Mesothelial cell of epicardium (in vitro differentiated cells): Measurements from ENCODE around the gene IL1R2. TPM values are rescaled to one million over a fixed set of nuclear protein-coding genes. Genes with fewer than 3 reads are reported as not detected.

Source experiments
- DNase-seq, 2 experiments: peaks; one replicate each; pipeline ENCODE4 v3.0.0; 2021; ENCODE audit warnings: low spot score in 2 of 2; ENCODE audit not compliant: unreplicated experiment in 2 of 2
- H3K27ac Mint-ChIP-seq: 2 replicates; pipeline ENCODE4 v1.8.0; 2021; ENCODE audit warnings: mixed read lengths
- H3K27me3 Mint-ChIP-seq: 2 replicates; pipeline ENCODE4 v1.8.0; 2021; ENCODE audit warnings: low read depth, mixed read lengths
- H3K36me3 Mint-ChIP-seq: 2 replicates; pipeline ENCODE4 v1.8.0; 2021; ENCODE audit warnings: mixed read lengths
- H3K4me1 Mint-ChIP-seq: 2 replicates; pipeline ENCODE4 v1.8.0; 2021; ENCODE audit warnings: mixed read lengths
- H3K4me3 Mint-ChIP-seq: 2 replicates; pipeline ENCODE4 v1.8.0; 2021; ENCODE audit warnings: mild to moderate bottlenecking, moderate library complexity, mixed read lengths
- H3K9me3 Mint-ChIP-seq: 2 replicates; pipeline ENCODE4 v1.8.0; 2021; ENCODE audit warnings: mixed read lengths
- total RNA-seq: library from RNA; stranded (reverse); gene quantifications from 3 replicates; pipeline ENCODE4 v1.2.1, GENCODE V29; 2021
- TF ChIP-seq, protein P1 (sequence below): fragments of 200-600 bp; sonication (generic); IDR thresholded peaks from one replicate; pipeline ENCODE4 v1.5.0; 2021; ENCODE audit warnings: antibody characterized with exemption; ENCODE audit not compliant: unreplicated experiment

The IL1R2 gene
- total RNA-seq, 1 donor from 2014 or later = not detected

DNA sequence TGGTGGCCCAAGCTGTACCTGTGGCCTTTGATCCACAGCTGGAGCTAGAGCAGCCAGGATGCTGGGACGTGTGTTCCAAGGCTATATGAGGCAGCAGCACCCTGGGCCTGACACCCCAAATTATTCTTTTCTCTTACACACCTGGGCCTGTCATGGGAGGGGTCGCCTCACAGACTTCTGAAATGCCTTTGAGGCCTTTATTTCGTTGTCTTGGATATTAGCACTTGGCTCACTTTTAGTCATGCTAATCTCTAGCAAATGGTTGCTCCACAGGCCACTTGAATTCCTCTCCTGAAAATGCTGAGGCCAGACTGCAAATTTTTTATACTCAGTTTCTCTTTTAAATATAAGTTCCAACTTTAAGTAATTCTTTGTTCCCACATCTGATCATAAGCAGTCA lies 22.0 kb upstream of the IL1R2 start:
- Mint-ChIP-seq H3K4me3 (no peak overlapping the region), H3K36me3 (no peaks in the 10 kb centered on the region), H3K4me1 (peaks cover 2% of the 10 kb centered on the region), H3K9me3 (peaks cover 33% of the 10 kb centered on the region), H3K27me3 (peaks cover 3% of the 10 kb centered on the region), H3K27ac (no peak overlapping the region)
- no peak for DNase-seq
- TF ChIP-seq, protein P1, sequence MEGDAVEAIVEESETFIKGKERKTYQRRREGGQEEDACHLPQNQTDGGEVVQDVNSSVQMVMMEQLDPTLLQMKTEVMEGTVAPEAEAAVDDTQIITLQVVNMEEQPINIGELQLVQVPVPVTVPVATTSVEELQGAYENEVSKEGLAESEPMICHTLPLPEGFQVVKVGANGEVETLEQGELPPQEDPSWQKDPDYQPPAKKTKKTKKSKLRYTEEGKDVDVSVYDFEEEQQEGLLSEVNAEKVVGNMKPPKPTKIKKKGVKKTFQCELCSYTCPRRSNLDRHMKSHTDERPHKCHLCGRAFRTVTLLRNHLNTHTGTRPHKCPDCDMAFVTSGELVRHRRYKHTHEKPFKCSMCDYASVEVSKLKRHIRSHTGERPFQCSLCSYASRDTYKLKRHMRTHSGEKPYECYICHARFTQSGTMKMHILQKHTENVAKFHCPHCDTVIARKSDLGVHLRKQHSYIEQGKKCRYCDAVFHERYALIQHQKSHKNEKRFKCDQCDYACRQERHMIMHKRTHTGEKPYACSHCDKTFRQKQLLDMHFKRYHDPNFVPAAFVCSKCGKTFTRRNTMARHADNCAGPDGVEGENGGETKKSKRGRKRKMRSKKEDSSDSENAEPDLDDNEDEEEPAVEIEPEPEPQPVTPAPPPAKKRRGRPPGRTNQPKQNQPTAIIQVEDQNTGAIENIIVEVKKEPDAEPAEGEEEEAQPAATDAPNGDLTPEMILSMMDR = no peak

DNA sequence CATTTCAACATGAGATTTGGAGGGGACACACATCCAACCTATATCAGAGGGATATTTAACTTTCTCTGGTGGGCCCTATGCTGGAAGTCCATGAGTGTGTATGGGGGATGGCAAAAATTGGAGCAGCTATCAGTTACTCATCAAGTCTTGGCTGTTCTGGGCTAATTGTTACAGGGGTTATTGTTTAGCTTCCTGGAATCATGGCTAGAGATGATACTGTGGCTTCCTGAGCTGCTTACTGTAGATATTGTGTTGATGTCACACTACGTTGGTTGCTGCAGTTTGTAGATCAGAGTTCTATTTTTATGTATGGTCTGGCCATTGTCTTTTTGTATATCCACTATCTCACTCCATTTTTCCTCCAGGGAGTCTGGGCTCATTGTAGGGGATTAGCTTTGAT lies 20.9 kb upstream of the IL1R2 start:
- peaks cover 33% of the 10 kb centered on the region for H3K9me3 Mint-ChIP-seq
- H3K27me3 Mint-ChIP-seq = no peaks in the 10 kb centered on the region
- H3K27ac Mint-ChIP-seq = no peak overlapping the region
- no peak for DNase-seq
- H3K4me1 Mint-ChIP-seq = peaks cover 2% of the 10 kb centered on the region
- H3K36me3 Mint-ChIP-seq = no peaks in the 10 kb centered on the region
- no peak overlapping the region for H3K4me3 Mint-ChIP-seq
- TF ChIP-seq, protein P1 = no peak

DNA sequence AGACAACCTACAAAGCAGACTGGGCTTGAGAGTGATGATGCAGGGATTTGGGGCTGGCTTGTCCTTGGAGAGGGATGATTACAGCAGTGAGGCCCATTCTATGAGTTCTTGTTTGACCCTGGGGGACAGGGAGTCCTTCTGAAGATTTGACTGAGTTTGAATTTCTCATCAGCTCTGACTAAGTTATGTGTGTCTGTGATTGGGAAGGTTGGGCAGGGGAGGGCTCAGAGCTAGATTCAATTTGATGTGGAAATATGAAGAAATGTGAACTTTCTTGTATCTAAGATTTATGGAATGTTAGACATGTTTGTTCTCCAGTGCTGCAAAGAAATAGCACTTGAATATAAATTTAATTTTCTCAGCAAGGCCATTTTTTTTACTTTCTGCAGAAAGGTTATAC lies 19.9 kb upstream of the IL1R2 start:
- no peak for DNase-seq
- no peak overlapping the region for H3K27ac Mint-ChIP-seq

DNA sequence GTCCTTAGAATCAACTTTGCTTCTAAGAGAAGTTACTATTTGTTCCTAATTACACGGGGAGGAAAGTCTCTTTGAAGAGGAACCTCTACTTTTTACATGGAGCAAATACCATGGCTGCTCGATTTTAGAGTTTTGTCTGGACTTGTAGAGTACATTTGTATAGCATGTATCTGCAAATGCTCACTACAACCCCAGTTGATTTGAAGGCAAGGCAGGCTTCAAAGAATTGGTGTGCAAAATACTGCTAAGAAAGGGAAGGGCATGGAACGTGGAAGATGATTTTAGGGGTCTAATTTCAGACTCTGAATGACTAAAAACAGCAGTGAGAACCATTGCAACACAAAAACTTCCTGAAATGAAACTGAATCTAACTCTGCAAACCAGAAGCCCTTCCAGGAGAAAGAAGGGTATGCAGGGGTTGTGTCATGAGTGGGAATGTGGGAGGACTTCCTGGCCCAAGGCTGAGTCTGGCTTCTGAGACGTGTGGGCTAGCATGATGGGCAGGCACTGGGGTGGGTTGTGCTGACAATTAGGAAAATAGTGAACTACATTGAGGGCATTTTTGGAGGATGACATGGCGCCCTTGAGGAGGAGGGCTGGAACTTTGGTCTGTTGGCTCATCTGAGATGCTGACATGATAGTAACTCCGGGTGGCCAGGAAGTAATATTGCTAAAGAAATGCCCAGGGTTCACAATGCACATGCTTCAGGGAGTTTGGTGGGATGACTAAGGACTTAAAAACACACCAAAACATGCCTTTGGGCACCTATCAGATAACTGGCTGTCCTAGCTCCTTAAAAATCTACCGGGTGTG lies 18.9 kb upstream of the IL1R2 start:
- H3K4me3 Mint-ChIP-seq = no peak overlapping the region
- no peaks in the 10 kb centered on the region for H3K27me3 Mint-ChIP-seq
- DNase-seq = no peak
- H3K36me3 Mint-ChIP-seq = no peaks in the 10 kb centered on the region
- peaks cover 8% of the 10 kb centered on the region for H3K4me1 Mint-ChIP-seq
- TF ChIP-seq, protein P1 = no peak
- H3K27ac Mint-ChIP-seq = no peak overlapping the region
- peaks cover 33% of the 10 kb centered on the region for H3K9me3 Mint-ChIP-seq

More for the DNA sequence above, 19.9 kb upstream of the IL1R2 start:
- TF ChIP-seq, protein P1 = no peak
- H3K4me1 Mint-ChIP-seq = peaks cover 5% of the 10 kb centered on the region
- H3K9me3 Mint-ChIP-seq = peaks cover 33% of the 10 kb centered on the region
- no peak overlapping the region for H3K4me3 Mint-ChIP-seq
- H3K27me3 Mint-ChIP-seq = no peaks in the 10 kb centered on the region
- no peaks in the 10 kb centered on the region for H3K36me3 Mint-ChIP-seq

DNA sequence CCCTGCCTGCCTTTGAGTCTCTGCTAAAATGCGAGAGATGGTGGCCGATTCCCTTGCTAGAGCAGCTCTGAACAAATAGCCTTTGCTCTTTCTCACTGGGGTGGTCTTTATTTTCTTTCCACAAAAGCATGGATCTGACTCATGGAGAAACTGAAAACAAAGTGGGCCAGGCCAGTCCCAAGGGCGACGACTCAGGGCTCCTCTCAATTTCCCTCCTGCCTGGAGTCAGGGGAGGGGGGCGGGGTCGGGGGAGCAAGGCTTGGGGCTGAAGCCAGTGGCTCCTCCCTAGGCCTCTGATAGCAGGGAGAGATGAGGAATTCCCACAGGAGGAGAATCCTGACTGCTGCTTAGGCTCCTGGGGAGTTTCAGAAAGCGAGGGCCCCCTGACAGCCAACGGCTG lies 17.1 kb upstream of the IL1R2 start:
- peaks cover 33% of the 10 kb centered on the region for H3K9me3 Mint-ChIP-seq
- no peaks in the 10 kb centered on the region for H3K27me3 Mint-ChIP-seq
- no peaks in the 10 kb centered on the region for H3K36me3 Mint-ChIP-seq
- no peak overlapping the region for H3K4me3 Mint-ChIP-seq
- H3K4me1 Mint-ChIP-seq = peaks cover 8% of the 10 kb centered on the region
- H3K27ac Mint-ChIP-seq = no peak overlapping the region
- DNase-seq = no peak
- TF ChIP-seq, protein P1 = no peak
